ENCODE data around the gene SHC3.

SHC3 gene

GRCh38 chr9:89001917-89002540 lies 176.6 kb downstream of the SHC3 start:
- no peak overlapping the region for H3K4me3 ChIP-seq (ENCODE audit: low read depth in 1 of 2, low read length in 1 of 2)
- no peaks in the 10 kb centered on the region for H3K36me3 ChIP-seq
- peaks cover 5% of the 10 kb centered on the region in 2 experiments for H3K4me1 ChIP-seq (ENCODE audit: control insufficient read depth in 1 of 2, insufficient read depth in 1 of 2, low read depth in 1 of 2, low read length in 1 of 2)
- no peak for TF ChIP-seq CTCF (IDR thresholded peaks at IDR 0.05)
- H3K27me3 ChIP-seq, result no peaks in the 10 kb centered on the region
- no peak overlapping the region for H3K27ac ChIP-seq
- no peaks in the 10 kb centered on the region for H3K9me3 ChIP-seq

- no peak overlapping the region for H3K27ac ChIP-seq
- no peaks in the 10 kb centered on the region for H3K36me3 ChIP-seq
- H3K9me3 ChIP-seq, result no peaks in the 10 kb centered on the region
- TF ChIP-seq CTCF (IDR thresholded peaks at IDR 0.05), result peak; percentile 24
- peaks cover 5% of the 10 kb centered on the region in 2 experiments for H3K4me1 ChIP-seq (ENCODE audit: control insufficient read depth in 1 of 2, insufficient read depth in 1 of 2, low read depth in 1 of 2, low read length in 1 of 2)
- no peak overlapping the region for H3K4me3 ChIP-seq (ENCODE audit: low read depth in 1 of 2, low read length in 1 of 2)
- no peaks in the 10 kb centered on the region for H3K27me3 ChIP-seq
These were observed 177.4 kb downstream of the SHC3 start for GRCh38 chr9:89000973-89001916.

GRCh38 chr9:89000371-89000781 lies 178.2 kb downstream of the SHC3 start:
- Histone ChIP-seq H3K9me3 (no peaks in the 10 kb centered on the region), H3K27me3 (no peaks in the 10 kb centered on the region), H3K4me3 (ENCODE audit: low read depth in 1 of 2, low read length in 1 of 2) (no peak overlapping the region), H3K4me1 (ENCODE audit: control insufficient read depth in 1 of 2, insufficient read depth in 1 of 2, low read depth in 1 of 2, low read length in 1 of 2) (peaks cover 5% of the 10 kb centered on the region in 2 experiments), H3K36me3 (no peaks in the 10 kb centered on the region), H3K27ac (no peak overlapping the region)
- TF ChIP-seq CTCF (IDR thresholded peaks at IDR 0.05), result no peak

- H3K27ac ChIP-seq, result no peak overlapping the region
- no peak overlapping the region for H3K4me3 ChIP-seq (ENCODE audit: low read depth in 1 of 2, low read length in 1 of 2)
- TF ChIP-seq CTCF (IDR thresholded peaks at IDR 0.05), result no peak
- H3K27me3 ChIP-seq, result no peaks in the 10 kb centered on the region
- H3K36me3 ChIP-seq, result no peaks in the 10 kb centered on the region
- no peaks in the 10 kb centered on the region for H3K9me3 ChIP-seq
- peaks cover 5% of the 10 kb centered on the region in 2 experiments for H3K4me1 ChIP-seq (ENCODE audit: control insufficient read depth in 1 of 2, insufficient read depth in 1 of 2, low read depth in 1 of 2, low read length in 1 of 2)
These were observed 179.7 kb downstream of the SHC3 start for GRCh38 chr9:88998911-88999310.

- TF ChIP-seq CTCF (IDR thresholded peaks at IDR 0.05), result no peak
- peaks cover 5 to 6% of the 10 kb centered on the region in 2 experiments for H3K4me1 ChIP-seq (ENCODE audit: control insufficient read depth in 1 of 2, insufficient read depth in 1 of 2, low read depth in 1 of 2, low read length in 1 of 2)
- no peak overlapping the region for H3K27ac ChIP-seq
- no peaks in the 10 kb centered on the region for H3K9me3 ChIP-seq
- no peaks in the 10 kb centered on the region for H3K27me3 ChIP-seq
- H3K36me3 ChIP-seq, result no peaks in the 10 kb centered on the region
- H3K4me3 ChIP-seq (ENCODE audit: low read depth in 1 of 2, low read length in 1 of 2), result no peak overlapping the region
These were observed 180.1 kb downstream of the SHC3 start for GRCh38 chr9:88998503-88998902.

Measured in neutrophil (primary cell).